Smooth muscle cell (in vitro differentiated cells): ENCODE data around the gene CEP70. TPM values are rescaled to one million over a fixed set of nuclear protein-coding genes. Genes with fewer than 3 reads are reported as not detected.
A peak's percentile ranks its signal among the peaks of the same experiment; 100 is the strongest.
"Not testable (repeated sequence)": the region's sequence is repeated elsewhere in the genome, so short reads cannot be mapped to it uniquely, and the experiment has no call there.

Source experiments
- DNase-seq: peaks from one replicate; lab custom pipeline; 2025; ENCODE audit not compliant: unreplicated experiment; lab: John Stamatoyannopoulos, UW
- H2AFZ ChIP-seq: fragments of 200-600 bp; sonication (generic); 2 replicates; pipeline ENCODE4 v1.6.0; 2016; ENCODE audit warnings: antibody characterized with exemption, low read depth, mild to moderate bottlenecking
- H3F3A ChIP-seq: fragments of 200-600 bp; sonication (generic); 2 replicates; pipeline ENCODE4 v1.6.0; 2017; ENCODE audit warnings: antibody characterized with exemption, low read depth
- H3K27ac ChIP-seq: fragments of 200-600 bp; sonication (generic); 2 replicates; pipeline ENCODE4 v1.5.1; 2016; ENCODE audit warnings: low read depth, mild to moderate bottlenecking
- H3K27me3 ChIP-seq: fragments of 200-600 bp; sonication (generic); 2 replicates; pipeline ENCODE4 v1.6.1; 2016; ENCODE audit warnings: low read depth, mild to moderate bottlenecking
- H3K36me3 ChIP-seq: fragments of 200-600 bp; sonication (generic); 2 replicates; pipeline ENCODE4 v1.5.1; 2016; ENCODE audit warnings: low read depth
- H3K4me1 ChIP-seq: fragments of 200-600 bp; sonication (generic); 2 replicates; pipeline ENCODE4 v1.5.1; 2016; ENCODE audit warnings: low read depth
- H3K4me2 ChIP-seq: fragments of 200-600 bp; sonication (generic); 2 replicates; pipeline ENCODE4 v1.6.0; 2016; ENCODE audit warnings: mild to moderate bottlenecking
- H3K4me3 ChIP-seq: fragments of 200-600 bp; sonication (generic); 2 replicates; pipeline ENCODE4 v1.5.1; 2016; ENCODE audit warnings: mild to moderate bottlenecking
- H3K79me2 ChIP-seq: fragments of 200-600 bp; sonication (generic); 2 replicates; pipeline ENCODE4 v1.6.0; 2016; ENCODE audit warnings: low read depth, mild to moderate bottlenecking
- H3K9ac ChIP-seq: fragments of 200-600 bp; sonication (generic); 2 replicates; pipeline ENCODE4 v1.6.0; 2016; ENCODE audit warnings: low read depth
- H3K9me3 ChIP-seq: fragments of 200-600 bp; sonication (generic); replicated peaks from 2 replicates; pipeline ENCODE4 v1.5.1; 2016; ENCODE audit warnings: low read depth
- H4K20me1 ChIP-seq: fragments of 200-600 bp; sonication (generic); 2 replicates; pipeline ENCODE4 v1.6.0; 2016; ENCODE audit warnings: low read depth
- WGBS: methylation state at CpG from one replicate; pipeline ENCODE4 v1.1.7; 2016; ENCODE audit warnings: low lambda C conversion rate; 5-methylcytosine and 5-hydroxymethylcytosine counted together
- polyA plus RNA-seq: library from polyadenylated mRNA; unstranded; fragments of >200 nt; fragmentation: Nextera tagmentation; extraction: Ambion mirVana; gene quantifications from 2 replicates; pipeline ENCODE4 v1.2.1, GENCODE V29; 2016
- total RNA-seq: library from RNA; depleted of rRNA; stranded (reverse); fragments of >200 nt; gene quantifications from 2 replicates; pipeline ENCODE4 v1.2.3, GENCODE V29; 2014
- TF ChIP-seq, protein P1 (sequence below): fragments of 200-600 bp; sonication (generic); IDR thresholded peaks from 2 replicates; pipeline ENCODE4 v1.5.1; 2017; ENCODE audit warnings: borderline replicate concordance, mild to moderate bottlenecking, antibody characterized with exemption; ENCODE audit not compliant: insufficient read depth, poor library complexity, severe bottlenecking

The CEP70 gene
- total and polyA plus RNA-seq, 2 experiments from 2014 or later = 6.3 to 17.1 TPM

DNA sequence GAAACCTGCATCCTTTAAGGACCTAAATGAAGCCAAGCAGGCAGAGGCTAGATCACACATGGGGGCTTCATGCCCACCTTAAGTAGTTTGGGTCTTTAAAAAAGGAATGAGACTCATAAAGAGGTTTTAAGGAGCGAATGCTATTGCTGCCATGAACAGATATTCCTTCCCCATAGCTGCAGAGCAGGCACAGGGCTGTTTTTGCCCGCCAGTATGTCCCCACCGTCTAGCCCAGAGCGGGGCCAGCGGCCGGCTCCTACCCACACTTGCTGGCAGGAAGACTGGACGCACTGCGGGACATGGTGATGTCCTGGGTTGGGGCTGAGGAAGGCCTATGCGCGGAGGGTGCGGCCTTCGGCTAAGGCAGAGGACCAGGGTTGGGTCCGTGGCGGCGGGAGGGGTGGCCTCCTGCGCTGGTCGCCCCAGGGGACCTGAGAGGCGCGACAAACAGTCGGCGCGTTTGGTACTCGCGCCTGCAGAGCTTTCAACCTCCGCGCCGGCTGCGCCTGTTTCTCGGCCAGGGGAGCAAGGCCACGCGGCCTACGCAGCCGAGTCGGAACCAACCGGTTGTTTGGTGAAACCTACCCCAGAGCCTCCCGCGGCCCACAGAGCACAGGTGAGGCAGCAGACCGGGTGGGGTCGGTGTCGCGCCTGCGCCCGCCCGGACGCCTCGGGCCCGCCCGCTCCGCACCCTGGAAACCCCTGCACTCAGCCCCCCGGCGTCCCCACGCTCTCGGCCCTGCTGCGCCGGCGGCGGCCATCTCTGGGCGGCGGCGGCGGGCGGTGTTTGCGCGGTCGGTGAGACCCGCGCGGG, 14.5 kb upstream of the CEP70 start, which contains the start of gene FAIM:
TSS of gene FAIM (plus strand) at position 450 of the 814 bp plus-strand sequence. CDS start 10,956 bp downstream, outside the sequence.
- peak within 1 kb of the TSS; percentile 38 for H3K27ac ChIP-seq
- no peaks in the 10 kb centered on the region for H3K79me2 ChIP-seq
- TF ChIP-seq, protein P1, sequence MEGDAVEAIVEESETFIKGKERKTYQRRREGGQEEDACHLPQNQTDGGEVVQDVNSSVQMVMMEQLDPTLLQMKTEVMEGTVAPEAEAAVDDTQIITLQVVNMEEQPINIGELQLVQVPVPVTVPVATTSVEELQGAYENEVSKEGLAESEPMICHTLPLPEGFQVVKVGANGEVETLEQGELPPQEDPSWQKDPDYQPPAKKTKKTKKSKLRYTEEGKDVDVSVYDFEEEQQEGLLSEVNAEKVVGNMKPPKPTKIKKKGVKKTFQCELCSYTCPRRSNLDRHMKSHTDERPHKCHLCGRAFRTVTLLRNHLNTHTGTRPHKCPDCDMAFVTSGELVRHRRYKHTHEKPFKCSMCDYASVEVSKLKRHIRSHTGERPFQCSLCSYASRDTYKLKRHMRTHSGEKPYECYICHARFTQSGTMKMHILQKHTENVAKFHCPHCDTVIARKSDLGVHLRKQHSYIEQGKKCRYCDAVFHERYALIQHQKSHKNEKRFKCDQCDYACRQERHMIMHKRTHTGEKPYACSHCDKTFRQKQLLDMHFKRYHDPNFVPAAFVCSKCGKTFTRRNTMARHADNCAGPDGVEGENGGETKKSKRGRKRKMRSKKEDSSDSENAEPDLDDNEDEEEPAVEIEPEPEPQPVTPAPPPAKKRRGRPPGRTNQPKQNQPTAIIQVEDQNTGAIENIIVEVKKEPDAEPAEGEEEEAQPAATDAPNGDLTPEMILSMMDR = no peak
- no peaks in the 10 kb centered on the region for H3K36me3 ChIP-seq
- H2AFZ ChIP-seq = peak within 1 kb of the TSS; percentile 98
- peak within 1 kb of the TSS; percentile 84 for H3K9ac ChIP-seq
- WGBS = 2% methylated on average over 60 of the region's 68 CpGs
- H4K20me1 ChIP-seq = no peaks in the 10 kb centered on the region
- H3K27me3 ChIP-seq = no peaks in the 10 kb centered on the region
- H3K4me2 ChIP-seq = peak within 1 kb of the TSS; percentile 97
- H3F3A ChIP-seq = no peaks in the 10 kb centered on the region
- no peaks in the 10 kb centered on the region for H3K9me3 ChIP-seq
- peak; percentile 63 for DNase-seq
- peak within 1 kb of the TSS; percentile 89 for H3K4me3 ChIP-seq
- H3K4me1 ChIP-seq = no peaks in the 10 kb centered on the region

DNA sequence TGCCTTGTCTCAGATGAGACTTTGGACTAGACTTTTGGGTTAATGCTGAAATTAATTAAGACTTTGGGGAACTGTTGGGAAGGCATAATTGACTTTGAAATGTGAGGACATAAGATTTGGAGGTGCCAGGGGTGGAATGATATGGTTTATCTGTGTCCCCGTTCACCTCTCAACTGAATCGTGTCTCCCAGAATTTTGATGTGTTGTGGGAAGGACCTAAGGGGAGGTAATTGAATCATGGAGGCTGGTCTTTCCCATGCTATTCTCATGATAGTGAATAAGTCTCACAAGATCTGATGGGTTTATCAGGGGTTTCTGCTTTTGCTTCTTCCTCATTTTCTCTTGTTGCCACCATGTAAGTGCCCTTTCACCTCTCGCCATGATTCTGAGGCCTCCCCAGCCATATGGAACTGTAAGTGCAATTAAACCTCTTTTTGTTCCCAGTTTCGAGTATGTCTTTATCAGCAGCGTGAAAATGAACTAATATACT, 10.1 kb upstream of the CEP70 start:
- H3K79me2 ChIP-seq, DNase-seq, H3K4me2 ChIP-seq, H2AFZ ChIP-seq, H3K9me3 ChIP-seq, H3K27me3 ChIP-seq, H4K20me1 ChIP-seq, H3K4me3 ChIP-seq, H3F3A ChIP-seq, H3K9ac ChIP-seq, H3K27ac ChIP-seq, H3K36me3 ChIP-seq, H3K4me1 ChIP-seq: not testable (repeated sequence)
- WGBS = 95% methylated on average over 5 of the region's 5 CpGs

DNA sequence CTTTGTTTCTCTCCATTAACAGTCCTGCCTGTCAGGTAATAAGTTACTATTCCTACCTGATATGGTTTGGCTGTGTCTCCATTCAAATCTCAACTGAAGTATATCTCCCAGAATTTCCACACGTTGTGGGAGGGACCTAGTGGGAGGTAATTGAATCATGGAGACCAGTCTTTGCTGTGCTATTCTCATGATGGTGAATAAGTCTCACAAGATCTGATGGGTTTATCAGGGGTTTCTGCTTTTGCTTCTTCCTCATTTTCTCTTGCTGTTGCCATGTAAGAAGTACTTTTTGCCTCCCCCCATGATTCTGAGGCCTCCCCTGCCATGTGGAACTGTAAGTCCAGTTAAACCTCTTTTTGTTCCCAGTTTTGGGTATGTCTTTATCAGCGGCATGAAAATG, 7.6 kb upstream of the CEP70 start:
- not testable (repeated sequence) for H3K79me2 ChIP-seq, H3K4me3 ChIP-seq, H3K36me3 ChIP-seq, H3K9me3 ChIP-seq, H3K4me2 ChIP-seq, H3K9ac ChIP-seq, H3K27me3 ChIP-seq, DNase-seq, H3K4me1 ChIP-seq, H3K27ac ChIP-seq, H3F3A ChIP-seq, H4K20me1 ChIP-seq, H2AFZ ChIP-seq
- WGBS = 91% methylated on average over 2 of the region's 2 CpGs

DNA sequence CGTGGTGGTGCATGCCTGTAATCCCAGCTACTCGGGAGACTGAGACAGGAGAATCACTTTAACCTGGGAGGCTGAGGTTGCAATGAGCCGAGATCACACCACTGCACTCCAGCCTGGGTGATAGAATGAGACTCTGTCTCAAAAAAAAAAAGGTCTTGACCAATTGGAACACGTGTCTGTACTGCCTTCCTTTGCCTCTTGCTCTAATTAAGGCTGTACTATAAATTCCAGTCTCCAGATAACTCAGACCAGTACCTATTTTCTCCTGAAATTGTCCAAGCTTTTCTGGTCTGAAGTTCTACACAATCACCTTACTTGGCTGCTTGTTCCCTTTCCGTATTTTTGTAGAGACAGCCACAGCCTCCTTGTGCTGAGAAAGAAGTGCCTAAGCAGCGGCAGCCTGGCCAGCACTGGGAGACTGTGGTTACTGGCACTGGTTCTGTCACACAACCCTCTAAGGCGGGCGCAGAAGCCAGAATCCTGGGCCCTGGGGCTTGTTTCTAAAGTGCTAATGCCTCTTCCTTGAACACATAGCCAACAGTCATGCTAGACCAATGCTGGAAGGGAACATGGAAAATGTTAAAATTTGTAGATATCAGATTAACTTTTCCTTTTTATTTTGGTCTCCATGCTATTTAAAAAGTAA, 6.2 kb upstream of the CEP70 start:
- Histone ChIP-seq H4K20me1 (no peaks in the 10 kb centered on the region), H3K9ac (no peak overlapping the region), H3K9me3 (no peaks in the 10 kb centered on the region), H3K27me3 (no peaks in the 10 kb centered on the region), H3K4me1 (no peaks in the 10 kb centered on the region), H3K36me3 (no peaks in the 10 kb centered on the region), H3K27ac (no peak overlapping the region), H3F3A (no peaks in the 10 kb centered on the region), H3K79me2 (no peaks in the 10 kb centered on the region), H3K4me2 (no peak overlapping the region), H3K4me3 (no peak overlapping the region), H2AFZ (no peak overlapping the region)
- TF ChIP-seq, protein P1 = no peak
- no peak for DNase-seq
- WGBS = 87% methylated on average over 8 of the region's 8 CpGs
